ENCODE measurements around the gene NOXA1. TPM values are rescaled to one million over a fixed set of nuclear protein-coding genes. Genes with fewer than 3 reads are reported as not detected.
"Not testable (repeated sequence)": the region's sequence is repeated elsewhere in the genome, so short reads cannot be mapped to it uniquely, and the experiment has no call there.

NOXA1 gene, protein sequence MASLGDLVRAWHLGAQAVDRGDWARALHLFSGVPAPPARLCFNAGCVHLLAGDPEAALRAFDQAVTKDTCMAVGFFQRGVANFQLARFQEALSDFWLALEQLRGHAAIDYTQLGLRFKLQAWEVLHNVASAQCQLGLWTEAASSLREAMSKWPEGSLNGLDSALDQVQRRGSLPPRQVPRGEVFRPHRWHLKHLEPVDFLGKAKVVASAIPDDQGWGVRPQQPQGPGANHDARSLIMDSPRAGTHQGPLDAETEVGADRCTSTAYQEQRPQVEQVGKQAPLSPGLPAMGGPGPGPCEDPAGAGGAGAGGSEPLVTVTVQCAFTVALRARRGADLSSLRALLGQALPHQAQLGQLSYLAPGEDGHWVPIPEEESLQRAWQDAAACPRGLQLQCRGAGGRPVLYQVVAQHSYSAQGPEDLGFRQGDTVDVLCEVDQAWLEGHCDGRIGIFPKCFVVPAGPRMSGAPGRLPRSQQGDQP
- total RNA-seq: 1 to 10 TPM; 1.0 to 1.2 TPM

DNA sequence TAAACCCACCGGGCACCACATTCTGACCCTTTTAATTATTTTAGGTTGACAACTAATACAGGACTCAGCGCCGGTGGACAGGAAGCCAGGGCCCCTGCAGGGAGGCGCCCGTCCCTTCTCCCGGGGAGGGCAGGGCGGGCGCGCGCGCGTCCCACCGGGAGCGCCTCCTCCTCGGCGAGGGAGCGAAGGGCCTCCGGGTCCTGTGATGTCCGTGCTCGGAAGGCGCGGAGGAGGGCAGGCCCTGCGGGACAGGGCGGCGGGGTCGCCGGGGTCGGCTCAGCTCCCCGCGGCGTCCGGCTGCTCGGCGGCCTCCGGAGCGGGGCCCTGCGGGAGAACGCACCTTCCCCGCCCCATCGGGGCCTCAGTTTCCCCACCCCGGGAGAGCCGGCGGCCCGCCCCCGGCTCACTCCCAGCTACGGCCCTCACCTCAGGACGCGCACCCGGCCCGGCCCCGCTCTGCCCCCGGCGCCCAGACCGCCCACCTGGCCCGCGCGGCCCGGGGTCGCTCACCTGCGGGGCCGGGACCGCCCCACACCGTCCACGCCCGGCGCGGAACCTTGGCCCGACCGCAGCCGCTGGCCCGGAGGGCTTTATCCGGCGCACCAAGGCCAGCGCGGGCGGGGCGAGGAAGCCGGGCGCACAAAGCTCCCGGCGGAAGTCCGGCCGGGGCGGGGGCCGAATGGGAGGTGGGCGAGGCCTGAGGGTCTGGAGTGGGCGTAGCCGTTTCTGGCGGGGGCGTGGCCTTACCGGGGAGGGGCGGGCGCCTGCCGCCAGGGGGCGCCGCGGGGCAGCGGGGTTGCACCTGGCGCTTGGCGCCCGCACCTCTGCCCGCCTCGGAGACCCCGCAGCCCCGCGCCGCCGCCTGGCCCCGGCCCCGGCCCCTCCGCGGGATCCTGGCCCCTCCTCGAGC lies at the start of gene NOXA1, which contains the start of gene EXD3:
TSS of gene NOXA1 (plus strand) at position 790 of the 910 bp plus-strand sequence. CDS start 137 bp downstream, outside the sequence.
TSS of gene EXD3 (minus strand) at position 559 of the 910 bp plus-strand sequence. CDS start 27,805 bp downstream, outside the sequence.
- H3K27ac Mint-ChIP-seq: peak within 1 kb of the TSS; percentile 13
- peak within 1 kb of the TSS; percentile 77 for H3K4me3 Mint-ChIP-seq
- peaks cover 16% of the 10 kb centered on the region for H3K4me1 Mint-ChIP-seq (ENCODE audit: low read depth)
- H3K9me3 Mint-ChIP-seq: no peaks in the 10 kb centered on the region
- intact Hi-C loops (cut with micrococcal nuclease): loop anchor here (1.0 to 5.0 kb wide), 3 partner anchors 22 to 295 kb away; no protein-coding TSS in a partner anchor
- CTCF ChIA-PET: interaction anchor here (0.9 to 1.7 kb wide), 6 partner anchors 11 to 121 kb away, joined by 3 to 7 read pairs (median 4); partner anchors contain the start of genes NRARP and NSMF
- no peaks in the 10 kb centered on the region for H3K27me3 Mint-ChIP-seq (ENCODE audit: low read depth)
- no peaks in the 10 kb centered on the region for H3K36me3 Mint-ChIP-seq (ENCODE audit: low read depth)
- DNase-seq: peak; percentile 96

DNA sequence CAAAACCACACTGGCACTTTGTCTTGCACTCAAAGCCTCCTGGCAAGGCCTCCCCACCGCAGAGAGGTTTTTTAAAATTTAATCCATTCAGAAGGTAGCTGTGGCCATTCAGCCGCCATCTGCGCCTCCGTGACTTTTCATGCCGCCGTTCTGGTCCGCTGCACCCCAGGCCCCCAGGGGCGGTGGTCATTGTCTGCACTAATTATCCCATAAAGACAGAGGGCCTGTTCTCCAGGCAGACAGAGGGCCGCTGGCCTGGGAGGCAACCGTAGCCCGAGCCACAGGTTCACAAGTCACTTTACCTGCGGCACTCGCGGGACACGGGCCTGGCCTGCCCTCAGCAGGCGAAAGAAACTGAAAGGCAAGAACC lies 49.6 kb upstream of the NOXA1 start:
- Mint-ChIP-seq H3K27ac (no peak overlapping the region), H3K36me3 (ENCODE audit: low read depth) (no peaks in the 10 kb centered on the region), H3K4me1 (ENCODE audit: low read depth) (no peaks in the 10 kb centered on the region), H3K9me3 (no peaks in the 10 kb centered on the region), H3K4me3 (no peak overlapping the region), H3K27me3 (ENCODE audit: low read depth) (no peaks in the 10 kb centered on the region)
- CTCF ChIA-PET: no interaction called here
- no peak for DNase-seq
- intact Hi-C loops (cut with micrococcal nuclease): no loop called here

DNA sequence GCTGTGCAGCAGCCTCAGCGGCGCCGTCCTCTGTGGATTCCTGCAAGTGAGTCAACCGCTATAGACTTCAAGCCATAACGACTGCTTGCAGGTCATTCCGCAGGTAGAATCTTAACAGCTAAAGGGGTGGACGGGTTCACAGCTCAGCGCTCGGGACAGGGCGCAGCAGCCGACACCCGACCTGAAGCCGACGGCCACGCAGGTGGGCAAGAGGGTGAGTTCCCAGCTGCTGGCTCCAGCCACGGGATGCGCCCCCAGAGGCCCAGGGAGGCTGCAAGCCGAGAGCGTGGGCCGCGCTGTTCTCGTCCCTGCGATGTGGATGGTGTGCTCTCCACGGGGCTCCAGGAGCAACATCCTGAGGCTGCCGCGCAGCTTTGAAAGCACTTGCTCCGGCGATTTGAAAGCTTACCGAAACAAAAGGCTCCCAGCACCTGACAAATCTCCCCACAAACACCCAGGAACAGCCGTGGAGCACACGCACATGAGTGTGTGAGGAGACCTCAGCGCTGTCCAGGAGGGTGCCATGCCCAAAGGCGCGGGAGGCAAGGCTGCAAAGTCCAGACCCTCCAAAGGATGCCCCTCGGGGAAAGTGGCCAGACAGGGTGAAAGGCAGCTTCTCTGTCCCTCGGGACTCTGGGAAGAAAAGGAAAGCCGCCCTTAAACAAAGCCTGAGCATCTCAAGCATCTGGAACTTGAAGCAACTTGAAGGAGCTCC lies 48.9 kb upstream of the NOXA1 start:
- no peaks in the 10 kb centered on the region for H3K36me3 Mint-ChIP-seq (ENCODE audit: low read depth)
- no peaks in the 10 kb centered on the region for H3K27me3 Mint-ChIP-seq (ENCODE audit: low read depth)
- no peak for DNase-seq
- no peaks in the 10 kb centered on the region for H3K9me3 Mint-ChIP-seq
- H3K4me3 Mint-ChIP-seq: no peak overlapping the region
- CTCF ChIA-PET: interaction anchor here (1.9 kb wide), 1 partner anchor 72 kb away, joined by 6 read pairs; the partner anchor contains the start of gene NRARP
- no peaks in the 10 kb centered on the region for H3K4me1 Mint-ChIP-seq (ENCODE audit: low read depth)
- H3K27ac Mint-ChIP-seq: no peak overlapping the region
- intact Hi-C loops (cut with micrococcal nuclease): no loop called here

DNA sequence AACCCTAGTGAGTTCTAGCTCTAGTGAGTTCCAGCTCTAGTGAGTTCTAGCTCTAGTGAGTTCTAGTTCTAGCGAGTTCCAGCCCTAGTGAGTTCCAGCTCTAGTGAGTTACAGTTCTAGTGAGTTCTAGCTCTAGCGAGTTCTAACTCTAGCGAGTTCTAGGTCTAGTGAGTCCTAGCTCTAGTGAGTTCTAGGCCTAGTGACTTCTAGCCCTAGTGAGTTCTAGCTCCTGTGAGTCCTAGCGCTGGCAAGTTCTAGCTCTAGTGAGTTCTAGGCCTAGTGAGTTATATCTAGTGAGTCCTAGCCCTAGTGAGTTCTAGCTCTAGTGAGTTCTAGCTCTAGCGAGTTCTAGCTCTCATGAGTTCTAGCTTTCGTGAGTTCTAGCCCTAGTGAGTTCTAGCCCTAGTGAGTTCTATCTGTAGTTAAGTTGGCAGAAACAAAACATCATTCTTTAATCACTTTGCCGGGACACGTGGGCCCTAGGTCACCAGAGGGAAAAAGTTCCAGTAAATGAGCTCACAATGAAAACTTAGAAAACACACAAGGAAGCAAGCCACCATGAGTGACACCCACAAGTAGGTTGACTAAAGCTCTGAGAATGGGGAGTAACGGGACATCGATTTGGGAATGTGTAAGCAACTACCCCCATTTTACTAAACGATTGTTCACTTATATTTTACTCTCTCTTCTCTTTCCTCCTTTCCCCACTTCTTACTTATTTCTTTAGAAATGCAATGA lies 47.7 kb upstream of the NOXA1 start:
- Mint-ChIP-seq H3K36me3 (ENCODE audit: low read depth) (no peaks in the 10 kb centered on the region), H3K9me3 (no peaks in the 10 kb centered on the region), H3K27ac (no peak overlapping the region), H3K4me1 (ENCODE audit: low read depth) (no peaks in the 10 kb centered on the region), H3K27me3 (ENCODE audit: low read depth) (no peaks in the 10 kb centered on the region), H3K4me3 (no peak overlapping the region)
- CTCF ChIA-PET: interaction anchor here (0.6 to 1.9 kb wide), 2 partner anchors 73 to 1555 kb away, joined by 4 to 6 read pairs; partner anchors contain the start of gene NRARP
- DNase-seq: no peak
- intact Hi-C loops (cut with micrococcal nuclease): no loop called here

DNA sequence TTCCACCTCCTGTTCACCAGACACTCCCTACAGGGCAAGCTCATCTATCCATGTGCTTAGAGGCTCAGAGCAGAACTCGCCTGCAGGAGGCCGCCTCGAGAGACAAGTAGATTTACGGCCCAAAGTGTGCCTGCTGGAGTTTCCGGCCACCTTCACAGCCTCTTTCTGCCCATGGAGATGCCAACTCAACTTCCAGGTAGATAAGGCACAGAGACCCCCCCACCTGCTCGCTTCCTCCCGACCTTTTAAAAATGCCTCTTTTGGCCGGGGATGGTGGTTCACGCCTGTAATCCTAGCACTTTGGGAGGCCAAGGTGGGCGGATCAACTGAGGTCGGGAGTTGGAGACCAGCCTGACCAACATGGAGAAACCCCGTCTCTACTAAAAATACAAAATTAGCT lies 46.8 kb upstream of the NOXA1 start:
- CTCF ChIA-PET: interaction anchor here (1.9 kb wide), 1 partner anchor 74 kb away, joined by 6 read pairs; the partner anchor contains the start of gene NRARP
- intact Hi-C loops (cut with micrococcal nuclease): no loop called here
- H3K27ac Mint-ChIP-seq: no peak overlapping the region

DNA sequence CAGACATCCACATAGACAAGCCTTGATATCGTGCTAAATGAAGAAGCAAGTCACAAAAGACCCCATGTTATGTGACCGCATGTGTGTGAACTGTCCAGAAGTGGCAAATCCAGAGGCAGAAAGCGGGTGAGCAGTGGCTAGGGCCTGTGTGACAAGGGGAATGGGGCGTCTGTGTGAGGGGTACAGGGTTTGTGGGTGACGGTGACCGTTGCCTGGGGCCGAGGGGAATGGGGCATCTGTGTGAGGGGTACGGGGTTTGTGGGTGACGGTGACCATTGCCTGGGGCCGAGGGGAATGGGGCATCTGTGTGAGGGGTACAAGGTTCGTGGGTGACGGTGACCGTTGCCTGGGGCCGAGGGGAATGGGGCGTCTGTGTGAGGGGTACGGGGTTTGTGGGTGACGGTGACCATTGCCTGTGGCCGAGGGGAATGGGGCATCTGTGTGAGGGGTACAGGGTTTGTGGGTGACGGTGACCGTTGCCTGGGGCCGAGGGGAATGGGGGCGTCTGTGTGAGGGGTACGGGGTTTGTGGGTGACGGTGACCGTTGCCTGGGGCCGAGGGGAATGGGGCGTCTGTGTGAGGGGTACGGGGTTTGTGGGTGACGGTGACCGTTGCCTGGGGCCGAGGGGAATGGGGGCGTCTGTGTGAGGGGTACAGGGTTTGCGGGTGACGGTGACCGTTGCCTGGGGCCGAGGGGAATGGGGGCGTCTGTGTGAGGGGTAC lies 44.3 kb upstream of the NOXA1 start:
- H3K27me3 Mint-ChIP-seq (ENCODE audit: low read depth); H3K4me1 Mint-ChIP-seq (ENCODE audit: low read depth); H3K9me3 Mint-ChIP-seq; H3K36me3 Mint-ChIP-seq (ENCODE audit: low read depth); H3K27ac Mint-ChIP-seq; DNase-seq; CTCF ChIA-PET; intact Hi-C loops (cut with micrococcal nuclease); H3K4me3 Mint-ChIP-seq: not testable (repeated sequence)

More for the DNA sequence above, 46.8 kb upstream of the NOXA1 start:
- Mint-ChIP-seq H3K4me3 (no peak overlapping the region), H3K9me3 (no peaks in the 10 kb centered on the region), H3K27me3 (ENCODE audit: low read depth) (no peaks in the 10 kb centered on the region), H3K4me1 (ENCODE audit: low read depth) (no peaks in the 10 kb centered on the region), H3K36me3 (ENCODE audit: low read depth) (no peaks in the 10 kb centered on the region)
- no peak for DNase-seq

DNA sequence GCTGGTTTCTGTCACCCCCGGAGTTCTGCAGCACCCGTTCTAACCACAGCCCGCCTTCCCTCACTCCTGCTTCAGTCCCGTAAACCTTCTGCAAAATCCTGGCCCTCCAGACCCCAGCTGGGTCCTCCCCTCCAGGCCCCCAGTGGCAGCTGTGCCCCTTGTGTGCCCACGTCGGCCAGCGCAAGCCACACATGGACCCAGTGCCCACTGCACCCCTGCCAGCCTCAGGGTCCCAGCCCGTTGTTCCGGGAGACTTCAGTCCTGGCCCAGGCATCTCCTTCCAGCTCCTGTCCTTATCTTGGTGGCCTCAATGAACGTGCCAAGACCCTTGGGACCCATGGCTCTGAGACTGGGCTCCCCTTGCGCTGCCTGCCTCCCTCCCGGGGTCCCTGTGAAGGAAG lies 43.4 kb upstream of the NOXA1 start:
- no peaks in the 10 kb centered on the region for H3K27me3 Mint-ChIP-seq (ENCODE audit: low read depth)
- H3K27ac Mint-ChIP-seq: no peak overlapping the region
- intact Hi-C loops (cut with micrococcal nuclease): no loop called here
- H3K4me1 Mint-ChIP-seq (ENCODE audit: low read depth): no peaks in the 10 kb centered on the region
- no peak for DNase-seq
- H3K36me3 Mint-ChIP-seq (ENCODE audit: low read depth): no peaks in the 10 kb centered on the region
- CTCF ChIA-PET: no interaction called here
- H3K9me3 Mint-ChIP-seq: no peaks in the 10 kb centered on the region
- no peak overlapping the region for H3K4me3 Mint-ChIP-seq

DNA sequence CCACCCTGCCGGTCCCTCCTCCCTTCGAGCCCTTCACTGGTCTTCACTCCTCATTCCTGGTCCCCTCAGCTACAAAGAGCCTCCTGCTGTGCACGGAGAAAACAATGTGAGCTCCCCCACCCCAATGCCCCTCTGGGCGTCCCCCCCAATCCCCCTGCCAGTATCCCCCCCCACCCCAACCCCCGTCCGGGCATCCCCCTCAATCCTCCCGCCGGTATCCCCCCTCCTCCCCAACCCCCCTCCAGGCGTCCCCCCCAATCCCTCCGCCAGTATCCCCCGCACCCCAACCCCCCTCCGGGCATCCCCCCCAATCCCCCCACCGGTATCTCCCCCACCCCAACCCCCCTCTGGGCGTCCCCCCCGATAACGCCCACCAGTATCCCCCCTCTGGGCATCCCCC lies 43.0 kb upstream of the NOXA1 start:
- CTCF ChIA-PET: no interaction called here
- DNase-seq: no peak
- Mint-ChIP-seq H3K36me3 (ENCODE audit: low read depth) (no peaks in the 10 kb centered on the region), H3K9me3 (no peaks in the 10 kb centered on the region), H3K4me1 (ENCODE audit: low read depth) (no peaks in the 10 kb centered on the region), H3K4me3 (no peak overlapping the region), H3K27ac (no peak overlapping the region), H3K27me3 (ENCODE audit: low read depth) (no peaks in the 10 kb centered on the region)
- intact Hi-C loops (cut with micrococcal nuclease): no loop called here

DNA sequence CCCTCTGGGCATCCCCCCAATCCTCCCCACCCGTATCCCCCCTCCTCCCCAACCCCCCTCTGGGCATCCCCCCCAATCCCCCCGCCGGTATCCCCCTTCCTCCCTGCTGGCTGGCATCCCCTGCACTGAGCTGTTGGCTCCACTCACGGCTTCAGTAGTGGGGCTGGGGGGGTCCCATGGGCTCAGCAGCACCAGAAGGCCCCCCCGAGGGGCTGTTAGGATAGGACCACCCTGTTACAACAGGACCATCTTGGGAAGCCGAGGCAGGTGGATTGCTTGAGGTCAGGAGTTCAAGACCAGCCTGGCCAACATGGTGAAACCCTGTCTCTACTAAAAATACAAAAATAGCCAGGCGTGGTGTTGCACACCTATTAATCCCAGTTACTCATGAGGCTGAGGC lies 42.6 kb upstream of the NOXA1 start:
- no peak for DNase-seq
- H3K9me3 Mint-ChIP-seq: no peaks in the 10 kb centered on the region

DNA sequence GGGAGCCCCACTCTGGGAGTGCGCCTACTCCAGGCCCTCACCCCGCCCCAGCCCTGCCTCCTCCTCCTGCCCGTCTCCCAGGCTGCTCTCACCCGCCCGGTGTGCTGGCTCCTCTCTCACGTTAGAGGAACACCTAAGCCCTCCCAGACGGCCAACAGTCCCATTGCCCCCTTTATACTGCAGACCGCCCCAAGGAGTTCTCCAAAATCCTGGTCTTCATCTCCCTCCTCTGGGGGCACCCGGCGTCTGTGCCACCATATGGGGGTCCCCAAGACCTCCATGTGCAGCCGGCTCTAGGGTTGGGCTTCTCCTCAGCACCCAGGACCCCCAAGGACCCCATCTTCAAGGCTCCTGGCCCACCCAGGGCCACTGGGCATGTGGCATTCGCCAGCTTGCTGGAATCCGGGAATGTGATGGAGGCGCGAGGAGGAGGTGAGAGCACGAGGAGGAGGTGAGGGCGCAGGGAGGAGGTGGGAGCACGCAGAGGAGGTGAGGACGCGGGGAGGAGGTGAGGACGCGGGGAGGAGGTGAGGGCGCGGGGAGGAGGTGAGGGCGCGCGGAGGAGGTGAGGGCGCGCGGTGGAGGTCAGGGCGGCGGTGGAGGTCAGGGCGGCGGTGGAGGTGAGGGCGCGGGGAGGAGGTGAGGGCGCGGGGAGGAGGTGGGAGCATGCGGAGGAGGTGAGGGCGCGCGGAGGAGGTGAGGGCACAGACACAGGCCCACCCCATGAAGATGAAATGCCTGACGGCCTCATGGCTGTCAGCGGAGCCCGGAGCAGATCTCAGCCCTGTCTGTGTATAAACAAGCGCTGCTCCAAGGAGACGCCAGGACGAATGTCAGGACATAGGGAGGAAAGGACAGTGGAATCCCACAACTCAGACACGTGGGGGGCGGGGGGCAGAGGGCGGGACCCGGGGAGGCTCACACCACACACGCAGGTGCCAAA lies 41.4 kb upstream of the NOXA1 start:
- H3K4me3 Mint-ChIP-seq: no peak overlapping the region
- no peaks in the 10 kb centered on the region for H3K36me3 Mint-ChIP-seq (ENCODE audit: low read depth)
- DNase-seq: no peak
- H3K27ac Mint-ChIP-seq: no peak overlapping the region
- no peaks in the 10 kb centered on the region for H3K27me3 Mint-ChIP-seq (ENCODE audit: low read depth)
- intact Hi-C loops (cut with micrococcal nuclease): no loop called here
- CTCF ChIA-PET: no interaction called here
- H3K4me1 Mint-ChIP-seq (ENCODE audit: low read depth): peaks cover 5% of the 10 kb centered on the region
- no peaks in the 10 kb centered on the region for H3K9me3 Mint-ChIP-seq

More for the DNA sequence above, 42.6 kb upstream of the NOXA1 start:
- intact Hi-C loops (cut with micrococcal nuclease): no loop called here
- CTCF ChIA-PET: no interaction called here
- Mint-ChIP-seq H3K27me3 (ENCODE audit: low read depth) (no peaks in the 10 kb centered on the region), H3K27ac (no peak overlapping the region), H3K4me3 (no peak overlapping the region), H3K4me1 (ENCODE audit: low read depth) (no peaks in the 10 kb centered on the region), H3K36me3 (ENCODE audit: low read depth) (no peaks in the 10 kb centered on the region)
